ENCODE measurements around the gene AHRR.

The AHRR gene

DNA sequence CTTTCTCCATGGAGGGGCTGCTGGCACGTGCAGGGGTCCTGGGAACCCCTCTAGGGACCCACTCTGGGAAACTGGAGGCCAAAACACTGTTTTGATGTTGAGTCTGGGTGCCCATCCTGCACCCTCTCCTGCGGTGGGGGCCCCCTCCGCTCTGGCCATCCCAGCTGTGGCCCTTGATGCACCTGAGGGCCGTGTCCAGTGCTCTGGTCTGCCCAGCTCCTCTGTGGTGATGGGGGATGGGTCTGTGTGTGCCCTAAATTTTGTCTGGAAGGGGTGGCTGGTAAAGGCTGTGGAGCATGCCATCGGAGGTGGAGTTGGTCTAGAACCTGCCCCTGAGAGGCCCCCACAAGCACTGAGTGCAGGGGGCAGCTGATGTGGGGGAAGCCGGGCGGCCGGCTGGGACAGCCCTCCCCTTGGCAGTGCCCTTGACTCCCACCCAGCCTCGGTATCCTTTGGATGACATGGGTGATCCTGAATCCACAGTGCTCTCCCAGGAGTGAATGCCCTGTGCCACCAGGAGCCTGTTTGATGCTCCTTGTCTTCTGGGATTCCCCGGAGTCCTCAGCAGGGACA lies 26.3 kb downstream of the AHRR start:
- DNase-seq, result no peak

DNA sequence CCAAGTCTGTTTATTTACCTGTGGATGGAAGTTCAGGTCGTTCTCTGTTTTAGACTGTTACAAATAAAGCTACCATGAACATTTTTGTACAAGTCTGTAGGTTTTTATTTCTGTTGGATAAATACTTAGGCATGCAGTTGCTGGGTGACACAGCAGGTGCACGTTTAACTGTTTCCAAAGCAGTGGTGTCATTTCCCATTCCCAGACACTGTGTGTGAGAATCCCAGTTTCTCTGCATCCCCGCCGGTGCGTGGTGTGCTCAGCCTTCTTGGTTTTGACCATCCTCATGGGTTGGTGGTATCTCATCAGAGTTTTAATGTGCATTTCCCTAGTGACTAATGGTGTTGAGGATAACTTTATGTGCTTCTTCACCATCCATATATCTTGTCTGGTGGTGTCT lies 27.2 kb downstream of the AHRR start:
- DNase-seq, result no peak

DNA sequence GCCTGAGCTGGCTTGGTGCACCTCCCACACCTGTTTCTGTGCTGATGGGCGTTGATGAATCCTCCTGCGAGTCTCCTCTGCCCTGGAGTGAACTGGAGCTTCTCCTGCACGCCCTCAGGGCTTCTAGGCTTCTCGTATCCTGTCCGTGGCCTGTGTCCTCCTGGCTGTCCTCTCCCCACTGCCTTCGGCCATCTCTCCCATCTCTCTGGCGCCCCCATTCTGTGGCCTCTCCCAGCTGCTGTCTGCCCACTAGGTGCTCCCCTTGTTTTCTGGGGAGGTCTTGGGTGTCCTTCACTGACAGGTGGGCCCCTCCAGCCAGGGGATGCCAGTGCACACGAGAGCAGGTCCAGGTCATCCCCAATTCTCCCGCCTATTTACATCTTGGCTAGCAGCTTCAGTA lies 28.8 kb downstream of the AHRR start:
- no peak for DNase-seq

DNA sequence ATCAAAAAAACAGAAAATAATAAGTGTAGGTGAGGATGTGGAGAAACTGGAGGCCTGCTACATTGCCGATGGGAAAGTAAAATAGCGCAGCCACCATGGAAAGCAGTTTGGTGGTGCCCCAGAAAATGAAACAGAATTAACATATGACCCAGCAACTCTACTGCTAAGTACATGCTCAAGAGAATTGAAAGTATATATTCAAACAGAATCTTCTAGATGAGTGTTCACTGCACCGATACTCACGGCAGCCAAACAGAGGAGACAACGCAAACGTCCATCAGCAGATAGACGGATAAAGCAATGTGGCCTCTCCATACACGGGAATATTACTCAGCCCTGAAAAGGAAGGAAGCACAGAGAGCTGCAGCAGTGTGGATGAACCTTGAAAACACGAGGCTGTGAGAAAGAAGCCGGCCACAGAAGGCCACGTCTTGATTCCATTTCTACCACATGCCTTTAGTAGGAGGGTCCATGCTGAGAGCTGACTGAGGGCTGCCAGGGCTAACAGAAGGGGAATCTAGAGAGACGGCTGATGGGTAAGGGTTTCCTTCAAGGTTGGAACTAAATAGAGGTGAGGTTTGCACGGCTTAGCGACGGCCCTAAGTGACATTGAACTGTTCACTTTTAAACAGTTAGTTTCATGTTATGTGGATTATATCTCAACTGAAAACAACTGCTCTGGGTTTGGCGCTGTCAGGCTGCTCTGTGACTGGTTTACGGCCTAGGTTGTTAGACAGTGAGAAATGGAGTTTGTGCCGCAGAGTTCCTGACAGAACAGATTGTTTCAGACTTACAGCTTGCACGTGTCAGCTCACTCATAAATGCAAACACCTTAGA lies 29.8 kb downstream of the AHRR start:
- DNase-seq, result no peak

DNA sequence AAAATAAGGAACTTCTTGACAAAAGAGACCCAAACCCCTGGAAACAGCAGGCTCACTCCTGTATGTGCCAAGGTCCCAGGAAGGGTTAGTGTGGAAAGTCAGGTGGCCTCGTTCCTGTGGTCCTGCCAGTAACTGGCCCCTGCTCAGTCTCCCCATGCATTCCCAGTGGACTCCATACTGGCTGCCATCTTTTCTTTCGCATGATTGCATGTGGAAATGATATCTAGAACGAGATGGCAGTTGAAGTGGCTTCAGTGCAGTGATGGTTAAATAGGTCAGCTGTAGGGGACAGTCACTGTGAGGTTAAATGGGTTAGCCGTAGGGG lies 30.4 kb downstream of the AHRR start:
- no peak for DNase-seq

DNA sequence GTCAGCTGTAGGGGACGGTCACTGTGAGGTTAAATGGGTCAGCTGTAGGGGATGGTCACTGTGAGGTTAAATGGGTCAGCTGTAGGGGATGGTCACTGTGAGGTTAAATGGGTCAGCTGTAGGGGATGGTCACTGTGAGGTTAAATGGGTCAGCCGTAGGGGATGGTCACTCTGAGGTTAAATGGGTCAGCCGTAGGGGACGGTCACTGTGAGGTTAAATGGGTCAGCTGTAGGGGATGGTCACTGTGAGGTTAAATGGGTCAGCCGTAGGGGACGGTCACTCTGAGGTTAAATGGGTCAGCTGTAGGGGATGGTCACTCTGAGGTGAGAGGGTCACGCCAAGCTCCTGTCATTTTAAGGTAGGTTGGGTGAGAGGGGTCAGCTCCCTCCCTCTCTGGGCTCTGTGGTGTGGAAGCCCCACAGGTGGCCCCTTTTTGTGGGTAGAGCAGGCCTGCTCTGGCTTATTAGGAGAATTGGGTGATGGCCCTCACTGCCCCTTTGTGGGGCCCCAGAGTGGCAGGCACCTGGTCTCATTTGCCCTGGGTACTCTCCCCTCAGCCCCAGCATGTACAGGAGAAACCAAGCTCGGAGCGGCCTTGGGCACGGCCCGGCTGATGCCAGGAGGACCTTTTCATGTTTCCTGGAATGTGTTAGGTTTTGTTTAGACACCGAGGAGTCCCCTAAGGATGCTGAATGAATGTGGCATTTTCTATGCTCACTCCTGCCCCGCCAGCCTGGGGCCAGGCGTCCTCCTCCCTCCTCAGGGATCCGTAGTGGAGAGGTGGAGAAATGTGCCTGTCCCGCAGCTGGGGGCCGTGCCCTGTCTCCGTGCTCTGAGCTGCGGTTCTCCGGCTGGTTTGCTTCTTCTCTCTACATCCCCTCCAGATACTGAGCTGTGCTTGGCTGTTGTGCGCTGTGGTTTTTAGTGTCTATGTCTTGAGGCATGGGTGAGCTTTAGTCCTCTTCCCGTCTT lies 31.4 kb downstream of the AHRR start:
- no peak for DNase-seq

DNA sequence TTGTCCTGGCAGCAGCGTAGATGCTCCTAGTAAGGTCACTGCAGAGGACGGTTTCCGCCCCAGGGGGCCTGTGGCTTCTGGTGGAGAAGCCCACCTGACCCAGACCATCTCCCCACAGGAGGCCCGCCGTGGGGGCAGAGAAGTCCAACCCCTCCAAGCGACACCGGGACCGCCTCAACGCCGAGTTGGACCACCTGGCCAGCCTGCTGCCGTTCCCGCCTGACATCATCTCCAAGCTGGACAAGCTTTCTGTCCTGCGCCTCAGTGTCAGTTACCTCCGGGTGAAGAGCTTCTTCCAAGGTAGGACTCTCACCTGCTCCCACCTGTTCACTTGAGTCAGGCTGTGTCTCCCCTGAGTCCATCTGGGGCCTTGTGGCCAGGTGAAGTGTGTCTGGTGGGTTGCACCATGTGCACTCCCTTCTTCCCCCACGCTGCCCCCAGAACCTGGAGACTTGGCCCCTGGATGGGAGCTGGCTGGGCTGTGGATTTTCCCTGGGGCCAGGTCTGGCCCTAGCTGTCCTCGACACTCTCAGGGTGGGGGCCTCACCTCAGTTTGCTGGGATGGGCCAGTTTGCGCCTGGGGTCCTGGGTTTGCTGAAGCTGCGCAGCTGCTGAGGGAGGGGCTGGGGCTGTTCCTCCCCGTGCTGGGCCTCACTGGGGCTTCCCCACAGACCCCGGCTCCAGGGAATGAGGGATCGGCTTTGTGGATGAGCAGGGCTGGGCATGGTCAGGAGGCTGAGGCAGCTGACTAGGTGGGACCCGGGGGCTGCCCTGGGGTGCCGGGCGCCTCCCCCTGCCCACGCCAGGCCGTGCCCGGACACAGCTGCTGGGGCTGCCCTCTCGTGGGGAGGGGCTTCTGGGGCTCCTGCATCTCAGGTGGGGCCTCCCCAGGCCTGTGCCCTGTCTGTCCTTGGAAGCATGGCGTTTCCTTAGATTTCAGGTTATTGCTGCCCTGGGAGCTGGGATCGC lies 32.4 kb downstream of the AHRR start:
- no peak for DNase-seq

DNA sequence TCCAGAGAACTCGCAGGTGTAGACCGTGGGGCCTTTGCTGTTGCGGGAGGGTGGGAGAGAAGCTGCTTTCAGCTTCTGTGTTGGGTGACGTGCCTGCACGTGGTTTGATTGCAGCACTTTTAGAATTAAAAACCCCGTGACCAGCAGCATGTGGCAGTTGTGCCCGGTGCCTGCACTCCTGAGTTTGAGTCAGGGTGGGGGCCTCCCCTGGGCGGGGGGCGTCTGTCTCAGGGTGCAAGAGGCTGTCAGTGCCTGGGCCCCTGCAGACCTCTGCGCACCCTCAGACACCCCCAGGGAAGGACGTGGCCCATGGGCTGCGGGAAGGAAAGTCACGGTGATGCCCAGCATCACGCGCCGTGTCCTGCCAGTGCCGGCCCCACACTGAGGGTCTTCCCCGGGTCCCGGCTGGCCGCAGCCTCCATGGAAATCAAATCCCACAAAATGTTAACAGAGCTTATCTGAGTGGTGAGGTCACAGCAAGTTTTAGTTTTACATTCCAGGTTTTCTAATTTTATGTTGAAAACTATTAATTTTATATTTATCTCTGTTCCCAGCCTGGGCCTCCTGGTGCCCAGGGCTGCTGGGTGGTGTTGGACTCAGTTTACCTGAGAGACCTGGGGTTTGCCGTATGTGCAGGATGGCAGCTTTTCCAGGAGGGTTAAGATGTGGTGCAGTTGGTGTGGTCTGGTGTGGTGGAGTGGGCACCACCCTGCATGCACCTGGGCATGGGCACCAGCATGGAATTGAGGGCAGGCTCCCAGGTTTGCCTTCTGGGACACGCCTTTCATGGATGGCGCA lies 33.3 kb downstream of the AHRR start:
- no peak for DNase-seq

DNA sequence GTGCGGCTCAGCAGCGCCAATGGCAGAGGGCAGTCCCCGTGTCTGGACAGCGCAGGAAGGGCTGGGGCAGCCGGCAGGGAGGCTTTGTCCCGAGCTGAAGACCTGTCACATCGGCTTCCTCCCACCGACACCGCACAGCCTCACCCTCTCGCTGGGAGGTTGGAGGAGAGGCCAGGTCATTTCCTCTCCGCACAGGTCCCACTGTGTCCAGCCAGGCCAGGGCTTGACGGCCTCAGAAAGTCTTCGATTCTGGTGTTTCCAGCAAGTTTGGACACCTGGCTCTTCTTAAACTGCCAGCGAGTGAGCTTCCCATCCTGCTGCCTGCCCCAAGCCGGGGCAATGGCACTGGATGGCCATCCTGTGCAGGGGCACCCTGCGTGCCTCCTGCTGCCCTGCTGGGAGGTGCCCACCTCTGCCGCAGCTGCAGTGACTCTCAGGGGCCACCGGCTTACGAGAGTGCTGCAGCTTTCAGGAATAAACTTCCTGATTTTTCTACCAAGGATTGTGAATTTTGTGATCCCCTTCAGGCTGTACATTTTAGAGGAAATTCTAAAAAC lies 33.9 kb downstream of the AHRR start:
- no peak for DNase-seq

DNA sequence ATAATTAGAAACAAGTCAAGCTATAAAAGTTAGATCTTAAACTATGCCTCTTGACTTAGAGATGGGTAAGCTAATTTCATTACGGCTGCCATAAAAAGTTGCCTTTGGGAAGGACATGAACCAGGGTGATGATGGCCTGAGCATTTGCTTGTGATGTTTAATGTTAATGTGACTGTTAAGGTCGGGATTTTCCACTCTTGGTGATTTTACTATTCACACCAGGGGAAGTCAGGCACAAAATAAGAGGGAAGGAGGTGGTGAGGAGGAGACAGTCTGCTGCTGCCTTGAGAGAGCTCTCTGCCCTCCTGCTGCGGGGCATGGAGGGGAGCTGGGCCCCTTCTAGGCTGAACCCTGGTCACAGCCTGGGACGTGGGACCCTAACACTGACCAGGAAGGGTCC lies 34.4 kb downstream of the AHRR start:
- DNase-seq, result no peak

DNA sequence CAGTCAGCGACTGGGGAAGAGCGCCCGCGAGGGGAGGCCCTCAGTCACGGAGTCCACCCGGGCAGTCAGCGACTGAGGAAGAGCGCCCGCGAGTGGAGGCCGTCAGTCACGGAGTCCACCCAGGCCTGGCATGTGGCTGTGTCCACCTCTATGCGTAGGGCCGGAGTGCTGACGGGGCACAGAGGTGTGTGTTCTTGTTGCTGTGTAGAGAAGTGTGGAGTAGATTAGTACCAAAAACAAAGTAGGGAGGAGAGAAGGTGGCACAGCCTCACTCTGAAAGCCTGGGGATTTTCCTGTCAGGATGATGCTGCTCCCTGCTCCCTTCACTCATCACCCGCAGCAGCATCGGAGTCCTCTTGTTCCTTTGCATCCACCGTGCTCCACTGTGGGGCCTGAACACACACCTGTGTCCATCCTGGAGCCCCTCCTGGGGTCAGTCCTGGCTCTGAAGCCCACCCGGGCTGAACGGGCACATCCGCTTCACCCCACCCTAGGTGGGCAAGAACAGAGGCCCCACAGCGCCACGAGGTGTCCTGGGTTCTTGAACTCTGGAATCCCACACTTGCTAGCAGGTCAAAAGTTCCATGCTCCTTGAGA lies 37.9 kb downstream of the AHRR start:
- DNase-seq, result no peak

DNA sequence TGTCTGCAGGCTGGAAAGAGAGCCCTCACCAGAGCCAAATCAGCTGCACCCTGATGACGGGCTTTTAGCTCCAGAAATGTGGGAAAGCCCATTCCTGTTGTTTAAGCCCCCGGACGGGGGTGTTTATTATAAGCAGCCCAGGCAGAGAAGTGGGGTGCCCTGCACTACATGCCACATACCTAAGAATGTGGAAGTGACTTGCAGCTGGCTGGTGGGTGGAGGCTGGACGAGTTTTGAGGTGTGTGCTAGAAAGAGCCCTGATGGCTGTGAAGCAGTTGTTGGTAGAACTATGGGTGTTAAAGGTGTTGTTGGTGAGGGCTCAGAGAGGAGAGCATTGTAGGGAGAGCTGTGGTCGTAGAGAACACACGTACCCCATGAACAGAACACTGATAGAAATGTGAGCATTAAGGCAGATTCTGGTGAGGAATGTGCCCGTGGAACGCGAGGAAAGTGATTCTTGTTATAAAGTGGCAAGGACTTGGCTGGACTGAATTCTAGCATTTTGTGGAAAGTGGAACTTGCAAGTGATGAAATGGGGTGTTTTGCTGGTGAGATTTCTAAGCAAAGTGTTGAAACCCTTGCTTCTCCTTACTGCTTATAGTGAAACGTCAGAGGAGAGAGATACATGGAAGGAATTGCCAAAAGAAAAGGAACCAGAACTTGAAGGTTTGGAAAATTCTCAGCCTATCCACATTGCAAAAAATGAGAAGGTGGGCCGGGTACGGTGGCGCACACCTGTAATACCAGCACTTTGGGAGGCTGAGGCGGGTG lies 38.9 kb downstream of the AHRR start:
- no peak for DNase-seq

DNA sequence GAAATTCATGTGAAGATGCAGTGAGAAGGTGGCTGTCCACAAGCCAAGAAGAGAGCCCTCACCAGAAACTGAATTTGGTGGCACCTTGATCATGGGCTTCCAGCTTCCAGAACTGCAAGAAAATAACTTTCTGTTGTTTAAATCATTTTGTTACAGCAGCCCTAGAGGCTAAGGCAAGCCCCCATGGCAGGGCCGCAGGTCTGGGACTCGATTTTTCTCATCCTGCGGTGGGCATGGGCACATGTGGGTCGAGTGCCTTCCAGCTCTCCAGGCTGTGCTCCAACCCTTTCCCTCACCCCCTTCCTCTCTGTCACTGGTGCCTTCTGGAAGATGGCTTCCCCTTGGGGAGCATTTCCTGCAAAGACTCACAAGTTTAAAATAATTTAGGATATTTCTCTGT lies 40.7 kb downstream of the AHRR start:
- no peak for DNase-seq

DNA sequence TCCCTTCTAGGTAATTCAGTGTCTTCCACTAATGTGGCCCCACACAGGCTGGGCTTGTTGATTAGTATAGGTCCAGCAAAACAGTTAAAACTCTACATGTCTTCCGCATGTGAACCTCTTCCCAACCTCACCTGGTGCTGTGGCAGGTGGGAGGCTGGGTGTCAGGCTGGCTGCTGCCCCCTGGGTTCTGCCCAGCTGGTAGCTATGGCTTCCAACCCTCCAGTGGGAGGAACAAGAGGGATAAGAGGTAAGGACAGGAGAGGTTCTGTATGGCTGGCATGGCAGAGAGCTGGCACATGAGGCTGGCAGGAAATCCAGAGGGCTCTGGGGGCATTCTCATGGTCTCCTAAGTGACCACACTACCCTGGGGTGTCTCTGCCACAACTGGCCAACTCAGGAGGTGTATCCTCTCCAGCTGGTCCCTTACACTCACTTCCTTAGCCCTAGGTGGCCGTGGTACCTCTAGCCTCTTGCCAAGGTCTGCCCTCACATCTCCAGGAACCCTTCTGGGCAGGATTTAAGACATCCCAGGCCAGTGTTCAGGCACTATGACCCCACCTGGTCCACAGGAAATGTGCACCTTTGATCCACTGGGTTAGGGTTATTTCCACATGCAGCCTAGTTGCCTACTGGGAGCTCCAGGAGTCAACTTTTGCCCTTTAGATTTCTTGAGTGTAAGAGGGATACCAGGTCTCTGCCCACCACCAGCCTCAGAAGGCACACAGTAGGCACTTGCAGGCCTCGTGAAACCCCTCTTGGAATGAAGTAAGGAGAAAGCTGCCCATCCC lies 41.7 kb downstream of the AHRR start:
- no peak for DNase-seq

DNA sequence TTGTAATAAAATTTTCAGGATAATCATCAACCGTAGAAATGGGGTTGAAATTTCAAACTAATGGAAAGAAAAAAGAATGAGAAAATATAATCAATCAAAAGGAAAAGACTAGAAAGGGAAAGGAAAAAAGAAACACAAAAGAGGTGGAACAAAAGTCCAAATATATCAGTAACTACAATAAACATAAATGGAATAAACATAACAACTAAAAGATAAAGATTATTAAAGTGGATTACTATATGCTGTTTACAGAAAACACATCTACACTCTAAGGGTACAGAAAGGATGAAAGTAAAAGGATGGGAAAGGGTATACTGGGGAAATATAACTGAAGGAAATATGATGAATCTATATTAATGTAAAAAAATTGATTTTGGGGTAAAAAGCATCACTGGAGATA lies 43.0 kb downstream of the AHRR start:
- no peak for DNase-seq

DNA sequence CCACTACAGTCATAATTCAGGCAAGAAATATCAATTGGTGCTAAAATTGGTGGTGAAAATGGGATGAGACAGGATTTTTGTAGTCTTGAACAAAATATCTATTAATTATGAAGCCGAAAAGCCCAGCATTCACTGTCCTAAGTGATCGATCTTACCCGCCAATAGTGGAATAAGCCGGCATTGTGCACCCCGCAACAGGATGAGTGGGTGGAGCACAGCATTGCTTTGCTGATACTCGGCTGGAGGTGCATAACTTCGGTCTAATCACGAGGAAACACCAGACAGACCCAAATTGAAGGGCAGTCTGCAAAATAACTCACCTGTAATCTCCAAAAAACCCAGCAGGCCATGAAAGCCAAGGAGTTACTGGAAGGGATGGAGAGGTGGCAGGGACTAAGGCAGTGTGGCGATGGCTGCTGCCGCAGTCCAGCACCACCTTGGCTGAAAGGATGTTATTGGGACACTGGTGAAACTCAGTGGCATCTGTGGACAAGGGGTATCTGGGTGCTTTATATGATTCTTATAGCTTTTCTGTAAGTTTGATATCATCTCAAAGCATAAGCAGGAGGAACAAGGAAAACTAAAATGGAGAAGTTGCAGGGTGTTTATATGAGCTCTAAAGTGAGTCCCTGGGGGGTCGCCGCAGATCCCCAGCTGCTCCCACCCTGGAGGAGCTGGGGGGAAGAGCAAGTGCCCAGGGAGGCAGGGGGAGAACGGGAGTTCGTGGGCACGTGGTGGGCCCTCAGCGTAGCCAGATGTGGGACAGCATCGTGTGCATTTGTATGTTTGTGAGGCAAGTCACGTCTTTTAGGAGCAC lies 45.2 kb downstream of the AHRR start:
- no peak for DNase-seq

DNA sequence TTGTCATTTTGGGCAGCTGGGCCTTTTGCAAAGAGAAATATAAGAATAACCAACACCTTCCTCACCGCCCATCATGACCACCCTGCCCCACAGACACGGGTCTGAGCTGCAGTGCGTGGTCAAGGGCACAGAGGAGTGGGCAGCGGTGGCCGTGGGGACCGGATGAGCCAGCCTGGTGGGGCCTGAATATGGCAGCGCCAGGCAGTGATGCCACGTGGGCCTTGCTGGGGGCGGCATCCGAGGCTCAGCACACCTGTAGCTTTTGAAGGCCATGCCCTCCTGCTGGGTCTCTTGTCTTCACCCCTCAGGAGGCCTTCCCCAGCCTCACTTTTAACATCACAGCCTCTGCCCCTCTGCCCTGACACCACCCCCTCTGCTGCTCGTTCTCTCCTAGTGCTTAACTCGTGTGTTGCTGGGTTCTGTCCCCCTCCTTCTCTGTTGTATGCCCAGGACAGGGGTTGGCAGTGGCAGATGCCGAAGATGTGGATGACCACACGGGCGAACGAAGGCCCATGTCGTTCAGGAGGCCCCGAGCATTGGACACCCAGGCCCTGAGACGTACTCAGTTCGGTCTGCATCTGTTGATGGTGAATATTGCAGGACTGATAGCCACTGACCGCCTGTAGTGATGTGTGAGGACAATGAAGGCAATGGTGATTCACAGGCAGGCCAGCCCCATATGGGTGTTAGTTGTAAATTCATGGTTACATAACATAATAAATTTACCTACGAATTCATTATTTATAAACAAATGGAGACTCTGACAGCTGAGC lies 46.0 kb downstream of the AHRR start:
- no peak for DNase-seq

All from CD4-positive, alpha-beta T cell treated with Interferon alpha-2 for 1 hour (primary cell).